ENCODE results near the gene BLM. TPM values are rescaled to one million over a fixed set of nuclear protein-coding genes. Genes with fewer than 3 reads are reported as not detected.

The BLM gene
- total and polyA plus RNA-seq, 7 experiments from 2014 or later, result 2.8 to 53.1 (median 6.3) TPM

- intact Hi-C loops (cut with micrococcal nuclease), result no loop called here
- H3K4me1 Mint-ChIP-seq, result peaks cover 0 to 78% (median 0%) of the 10 kb centered on the region in 7 donors
- no peaks in the 10 kb centered on the region for H3K9me3 Mint-ChIP-seq
Observed at GRCh38 chr15:90809536-90809935, 92.4 kb downstream of the BLM start.

DNA sequence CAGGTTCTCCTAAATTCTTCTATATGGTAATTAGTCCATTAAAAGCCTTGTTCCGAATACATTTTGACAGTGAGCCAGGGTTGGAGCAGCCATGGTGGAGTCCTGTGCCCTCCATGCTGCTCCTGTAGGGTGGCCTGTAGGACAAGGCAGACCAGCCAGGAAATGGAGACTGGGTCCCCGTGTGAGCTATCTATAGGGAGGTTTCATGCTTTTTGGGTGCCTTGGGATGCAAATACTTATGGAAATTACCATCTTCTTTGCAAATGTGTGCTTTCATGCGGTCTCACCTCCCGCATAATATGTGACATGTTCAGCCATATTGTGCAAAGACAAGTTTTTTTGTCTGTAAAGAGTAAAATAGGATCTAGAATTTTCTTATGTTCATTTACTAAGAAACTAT is 93.2 kb downstream of the BLM start:
- peak overlapping the region in 2 of 9 donors; percentile 46 to 55 for H3K27ac Mint-ChIP-seq
- no peaks in the 10 kb centered on the region for H3K27me3 Mint-ChIP-seq
- Histone ChIP-seq H3K36me3 (ENCODE audit: control insufficient read depth in 2 of 3, insufficient read depth in 3 of 3, low read length in 3 of 3) (peaks cover 0 to 3% (median 0%) of the 10 kb centered on the region in 3 experiments), H3K4me3 (ENCODE audit: low read length) (no peak overlapping the region), H3K27me3 (ENCODE audit: control insufficient read depth in 2 of 2, insufficient read depth in 2 of 2, low read length in 2 of 2) (no peaks in the 10 kb centered on the region), H3K27ac (ENCODE audit: low read depth, low read length) (no peak overlapping the region), H3K4me1 (ENCODE audit: control insufficient read depth in 2 of 2, insufficient read depth in 2 of 2, low read length in 2 of 2) (peaks cover 0 to under 1% of the 10 kb centered on the region in 2 donors), H3K9me3 (ENCODE audit: control insufficient read depth in 2 of 3, low read length in 3 of 3) (no peaks in the 10 kb centered on the region)
- ATAC-seq (no peak), DNase-seq (no peak)
- H3K9me3 Mint-ChIP-seq, result no peaks in the 10 kb centered on the region
- ChIA-PET CTCF (no interaction called here), POLR2A (interaction anchor here (0.6 kb wide), 1 partner anchor 15 kb away, joined by 6 read pairs; no protein-coding TSS in a partner anchor)
- peaks cover 0 to 64% (median 9%) of the 10 kb centered on the region in 5 donors for H3K36me3 Mint-ChIP-seq
- no peak overlapping the region for H3K4me3 Mint-ChIP-seq
- intact Hi-C loops (cut with micrococcal nuclease), result no loop called here
- peaks cover 0 to 86% (median 0%) of the 10 kb centered on the region in 7 donors for H3K4me1 Mint-ChIP-seq

More at GRCh38 chr15:90809536-90809935, 92.4 kb downstream of the BLM start:
- H3K4me3 Mint-ChIP-seq, result peak overlapping the region in 1 of 10 donors; percentile 28
- no peaks in the 10 kb centered on the region for H3K27me3 Mint-ChIP-seq
- ATAC-seq, result no peak
- Histone ChIP-seq H3K9me3 (ENCODE audit: control insufficient read depth in 2 of 3, low read length in 3 of 3) (no peaks in the 10 kb centered on the region), H3K4me3 (ENCODE audit: low read length) (no peak overlapping the region), H3K27me3 (ENCODE audit: control insufficient read depth in 2 of 2, insufficient read depth in 2 of 2, low read length in 2 of 2) (no peaks in the 10 kb centered on the region), H3K36me3 (ENCODE audit: control insufficient read depth in 2 of 3, insufficient read depth in 3 of 3, low read length in 3 of 3) (peaks cover 0 to 3% (median 0%) of the 10 kb centered on the region in 3 experiments), H3K4me1 (ENCODE audit: control insufficient read depth in 2 of 2, insufficient read depth in 2 of 2, low read length in 2 of 2) (no peaks in the 10 kb centered on the region), H3K27ac (ENCODE audit: low read depth, low read length) (no peak overlapping the region)
- DNase-seq, result no peak
- ChIA-PET POLR2A (no interaction called here), CTCF (interaction anchor here (0.5 kb wide), 1 partner anchor 17 kb away, joined by 4 read pairs; no protein-coding TSS in a partner anchor)
- peak overlapping the region in 2 of 9 donors; percentile 32 to 55 for H3K27ac Mint-ChIP-seq
- peaks cover 0 to 60% (median 9%) of the 10 kb centered on the region in 5 donors for H3K36me3 Mint-ChIP-seq

DNA sequence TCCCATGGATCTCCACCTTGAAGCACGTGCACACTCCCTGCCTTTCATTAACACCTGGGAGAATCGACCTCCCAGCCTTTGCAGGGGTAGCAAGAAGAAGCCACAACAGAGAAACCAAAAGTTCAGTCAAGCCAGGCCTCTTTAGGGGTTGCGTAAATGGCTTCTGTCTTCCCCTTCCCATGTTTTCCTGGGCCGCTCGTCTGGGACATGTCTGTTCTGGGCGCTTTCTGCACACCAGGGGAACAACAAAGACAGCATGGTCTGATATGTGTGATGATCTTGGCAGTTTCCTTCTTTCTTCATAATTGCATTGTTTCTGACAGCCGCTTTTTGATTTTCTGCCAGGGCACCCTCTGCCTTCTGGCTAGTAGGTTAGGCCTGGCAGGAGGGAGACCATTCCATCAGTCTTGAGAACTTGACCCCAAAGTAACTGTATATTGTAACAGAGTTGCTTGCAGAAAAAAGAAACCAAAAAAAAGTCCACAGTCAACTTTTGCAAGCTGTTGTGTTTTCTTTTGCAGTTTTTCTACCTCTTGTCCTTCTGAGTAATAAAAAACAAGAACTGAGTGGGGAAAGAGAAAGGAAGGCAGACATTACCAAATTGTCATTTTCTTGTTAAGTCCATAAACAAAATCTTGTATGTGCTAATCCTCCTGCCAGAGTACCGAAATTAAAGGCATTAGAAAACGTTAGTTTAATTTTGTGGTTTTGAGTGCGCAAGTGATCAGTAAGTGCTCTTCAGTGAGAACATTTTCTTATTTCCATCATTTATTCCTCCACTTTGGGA is 95.2 kb downstream of the BLM start:
- no peak for ATAC-seq
- no peaks in the 10 kb centered on the region for H3K27me3 Mint-ChIP-seq
- intact Hi-C loops (cut with micrococcal nuclease), result no loop called here
- POLR2A ChIA-PET, result interaction anchor here (0.7 kb wide), 1 partner anchor 636 kb away, joined by 3 read pairs; no protein-coding TSS in a partner anchor
- CTCF ChIA-PET, result no interaction called here
- Histone ChIP-seq H3K27ac (ENCODE audit: low read depth, low read length) (no peak overlapping the region), H3K4me1 (ENCODE audit: control insufficient read depth in 2 of 2, insufficient read depth in 2 of 2, low read length in 2 of 2) (peaks cover 0 to 12% of the 10 kb centered on the region in 2 donors), H3K9me3 (ENCODE audit: control insufficient read depth in 2 of 3, low read length in 3 of 3) (no peaks in the 10 kb centered on the region), H3K36me3 (ENCODE audit: control insufficient read depth in 2 of 3, insufficient read depth in 3 of 3, low read length in 3 of 3) (peaks cover 0 to 3% (median 0%) of the 10 kb centered on the region in 3 experiments), H3K4me3 (ENCODE audit: low read length) (no peak overlapping the region), H3K27me3 (ENCODE audit: control insufficient read depth in 2 of 2, insufficient read depth in 2 of 2, low read length in 2 of 2) (no peaks in the 10 kb centered on the region)
- DNase-seq, result no peak
- peaks cover 0 to 93% (median 0%) of the 10 kb centered on the region in 7 donors for H3K4me1 Mint-ChIP-seq
- H3K9me3 Mint-ChIP-seq, result no peaks in the 10 kb centered on the region
- peak overlapping the region in 3 of 9 donors; percentile 4 to 94 (median 79) for H3K27ac Mint-ChIP-seq
- peaks cover 0 to 60% (median 9%) of the 10 kb centered on the region in 5 donors for H3K36me3 Mint-ChIP-seq
- H3K4me3 Mint-ChIP-seq, result peak overlapping the region in 1 of 10 donors; percentile 60

DNA sequence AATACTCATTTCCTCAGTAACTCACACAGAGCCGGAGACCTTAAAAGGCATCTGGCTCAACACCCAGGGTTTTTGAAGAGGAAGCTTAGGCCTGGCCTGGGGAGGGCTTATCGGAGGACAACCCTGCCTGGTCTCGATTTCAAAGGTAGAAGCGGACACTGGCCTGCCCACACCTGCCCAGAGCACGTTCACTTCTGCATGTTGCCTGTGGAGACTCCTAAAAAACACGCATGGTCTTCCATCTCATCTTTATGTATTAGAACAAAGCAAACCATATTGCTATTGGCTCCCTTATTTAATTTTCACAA is 95.8 kb downstream of the BLM start:
- Mint-ChIP-seq H3K4me3 (peak overlapping the region in 1 of 10 donors; percentile 60), H3K9me3 (no peaks in the 10 kb centered on the region), H3K36me3 (peaks cover 0 to 58% (median 9%) of the 10 kb centered on the region in 5 donors), H3K27me3 (no peaks in the 10 kb centered on the region), H3K27ac (peak overlapping the region in 1 of 9 donors; percentile 94), H3K4me1 (peaks cover 0 to 93% (median under 1%) of the 10 kb centered on the region in 7 donors)
- DNase-seq (no peak), ATAC-seq (no peak)
- Histone ChIP-seq H3K27ac (ENCODE audit: low read depth, low read length) (no peak overlapping the region), H3K4me3 (ENCODE audit: low read length) (no peak overlapping the region), H3K27me3 (ENCODE audit: control insufficient read depth in 2 of 2, insufficient read depth in 2 of 2, low read length in 2 of 2) (no peaks in the 10 kb centered on the region), H3K4me1 (ENCODE audit: control insufficient read depth in 2 of 2, insufficient read depth in 2 of 2, low read length in 2 of 2) (peaks cover 0 to 12% of the 10 kb centered on the region in 2 donors), H3K9me3 (ENCODE audit: control insufficient read depth in 2 of 3, low read length in 3 of 3) (no peaks in the 10 kb centered on the region), H3K36me3 (ENCODE audit: control insufficient read depth in 2 of 3, insufficient read depth in 3 of 3, low read length in 3 of 3) (peaks cover 0 to 3% (median 0%) of the 10 kb centered on the region in 3 experiments)
- POLR2A ChIA-PET, result interaction anchor here (0.7 kb wide), 1 partner anchor 636 kb away, joined by 3 read pairs; no protein-coding TSS in a partner anchor
- CTCF ChIA-PET, result no interaction called here
- intact Hi-C loops (cut with micrococcal nuclease), result no loop called here

DNA sequence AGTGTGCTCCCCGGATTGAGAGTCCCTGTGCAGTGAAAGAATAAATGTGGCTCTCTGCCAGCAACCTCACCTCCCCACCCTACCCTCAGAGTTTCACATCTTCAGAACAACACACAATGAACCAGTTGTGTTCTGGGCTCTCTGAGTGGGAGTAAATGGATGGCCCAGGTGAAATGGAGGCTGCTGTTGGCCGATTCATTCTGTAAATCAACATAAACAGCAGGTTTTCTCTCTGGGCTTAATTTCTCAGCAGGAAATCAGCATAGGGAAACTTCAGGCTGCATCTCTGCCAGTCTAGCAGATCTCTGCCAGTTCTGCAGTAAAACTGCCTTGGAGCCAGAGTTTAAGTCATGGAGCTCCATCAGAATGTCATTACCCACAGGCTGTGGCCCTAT is 96.6 kb downstream of the BLM start:
- intact Hi-C loops (cut with micrococcal nuclease), result loop anchor here in 1 of 2 donors (2.0 kb wide), 2 partner anchors 43 to 59 kb away; no protein-coding TSS in a partner anchor
- Histone ChIP-seq H3K27me3 (ENCODE audit: control insufficient read depth in 2 of 2, insufficient read depth in 2 of 2, low read length in 2 of 2) (no peaks in the 10 kb centered on the region), H3K36me3 (ENCODE audit: control insufficient read depth in 2 of 3, insufficient read depth in 3 of 3, low read length in 3 of 3) (peaks cover 0 to 3% (median 0%) of the 10 kb centered on the region in 3 experiments), H3K9me3 (ENCODE audit: control insufficient read depth in 2 of 3, low read length in 3 of 3) (no peaks in the 10 kb centered on the region), H3K4me1 (ENCODE audit: control insufficient read depth in 2 of 2, insufficient read depth in 2 of 2, low read length in 2 of 2) (peaks cover 0 to 12% of the 10 kb centered on the region in 2 donors), H3K27ac (ENCODE audit: low read depth, low read length) (no peak overlapping the region), H3K4me3 (ENCODE audit: low read length) (no peak overlapping the region)
- Mint-ChIP-seq H3K4me3 (peak overlapping the region in 2 of 10 donors; percentile 25 to 70), H3K9me3 (no peaks in the 10 kb centered on the region), H3K27me3 (no peaks in the 10 kb centered on the region), H3K36me3 (peaks cover 0 to 51% (median 9%) of the 10 kb centered on the region in 5 donors), H3K4me1 (peaks cover 0 to 92% (median 9%) of the 10 kb centered on the region in 7 donors), H3K27ac (peak overlapping the region in 1 of 9 donors; percentile 94)
- ATAC-seq, result no peak
- POLR2A ChIA-PET, result no interaction called here
- DNase-seq, result no peak
- CTCF ChIA-PET, result no interaction called here

- H3K36me3 Mint-ChIP-seq, result peaks cover 0 to 49% (median 9%) of the 10 kb centered on the region in 5 donors
- ATAC-seq, result no peak
- H3K27me3 Mint-ChIP-seq, result no peaks in the 10 kb centered on the region
Observed at GRCh38 chr15:90814191-90814821, 97.2 kb downstream of the BLM start.

More at GRCh38 chr15:90814191-90814821, 97.2 kb downstream of the BLM start:
- Histone ChIP-seq H3K4me3 (ENCODE audit: low read length) (no peak overlapping the region), H3K27me3 (ENCODE audit: control insufficient read depth in 2 of 2, insufficient read depth in 2 of 2, low read length in 2 of 2) (no peaks in the 10 kb centered on the region), H3K27ac (ENCODE audit: low read depth, low read length) (no peak overlapping the region), H3K9me3 (ENCODE audit: control insufficient read depth in 2 of 3, low read length in 3 of 3) (no peaks in the 10 kb centered on the region), H3K36me3 (ENCODE audit: control insufficient read depth in 2 of 3, insufficient read depth in 3 of 3, low read length in 3 of 3) (peaks cover 0 to under 1% (median 0%) of the 10 kb centered on the region in 3 experiments), H3K4me1 (ENCODE audit: control insufficient read depth in 2 of 2, insufficient read depth in 2 of 2, low read length in 2 of 2) (peaks cover 0 to 12% of the 10 kb centered on the region in 2 donors)
- Mint-ChIP-seq H3K9me3 (no peaks in the 10 kb centered on the region), H3K27ac (peak overlapping the region in 2 of 9 donors; percentile 47 to 94), H3K4me1 (peaks cover 0 to 88% (median 10%) of the 10 kb centered on the region in 7 donors), H3K4me3 (peak overlapping the region in 2 of 10 donors; percentile 25 to 70)
- ChIA-PET POLR2A (no interaction called here), CTCF (interaction anchor here (0.6 kb wide), 1 partner anchor 557 kb away, joined by 3 read pairs; no protein-coding TSS in a partner anchor)
- DNase-seq, result no peak
- intact Hi-C loops (cut with micrococcal nuclease), result loop anchor here in 1 of 2 donors (2.0 kb wide), 2 partner anchors 42 to 58 kb away; no protein-coding TSS in a partner anchor

All from naive thymus-derived CD4-positive, alpha-beta T cell (primary cell).